Activated CD8-positive, alpha-beta T cell treated with anti-CD3 and anti-CD28 coated beads for 36 hours (primary cell): ENCODE data around the gene PIEZO1. TPM values are rescaled to one million over a fixed set of nuclear protein-coding genes. Genes with fewer than 3 reads are reported as not detected.

ENCODE experiments used
- ATAC-seq: fragments of 200-7000 bp; cut with Tn5 transposase; one replicate; pipeline ENCODE4 v1.10.0; 2021; ENCODE audit warnings: mild to moderate bottlenecking, moderate library complexity
- CTCF ChIA-PET: fragments of 350-600 bp; sonication (Branson Sonifier 250); formaldehyde crosslinking; loops from one replicate; lab custom pipeline; 2021; ENCODE audit warnings: antibody characterized with exemption; lab: Charles Lee
- POLR2A ChIA-PET: fragments of 350-600 bp; sonication (Branson Sonifier 250); formaldehyde crosslinking; loops from one replicate; lab custom pipeline; 2021; ENCODE audit warnings: antibody characterized with exemption; lab: Charles Lee
- DNase-seq: peaks from one replicate; pipeline ENCODE4 v3.0.0-alpha.2; 2020
- H3K27ac Mint-ChIP-seq: one replicate; pipeline ENCODE4 v1.8.0; 2021; ENCODE audit warnings: mild to moderate bottlenecking, mixed read lengths
- H3K27me3 Mint-ChIP-seq: one replicate; pipeline ENCODE4 v1.8.0; 2021; ENCODE audit warnings: mixed read lengths
- H3K36me3 Mint-ChIP-seq: one replicate; pipeline ENCODE4 v1.8.0; 2021; ENCODE audit warnings: low read depth, mixed read lengths
- H3K4me1 Mint-ChIP-seq: one replicate; pipeline ENCODE4 v1.8.0; 2021; ENCODE audit warnings: low read depth, mixed read lengths
- H3K4me3 Mint-ChIP-seq: one replicate; pipeline ENCODE4 v1.8.0; 2021; ENCODE audit warnings: mild to moderate bottlenecking, moderate library complexity, mixed read lengths
- H3K9me3 Mint-ChIP-seq: one replicate; pipeline ENCODE4 v1.8.0; 2021; ENCODE audit warnings: mixed read lengths
- CTCF ChIP-seq: fragments of 200-600 bp; IDR thresholded peaks from one replicate; pipeline ENCODE4 v1.8.0; 2022; ENCODE audit warnings: antibody characterized with exemption, mild to moderate bottlenecking
- intact Hi-C: fragments of 100-400 bp; cut with micrococcal nuclease; formaldehyde crosslinking; loops from one replicate; pipeline ENCODE4 v1.10.0; 2022
- total RNA-seq, 2 experiments: library from RNA; stranded (reverse); gene quantifications; one replicate each; pipeline ENCODE4 v1.2.3, GENCODE V29; 2021

PIEZO1 gene
- total RNA-seq, 2 experiments from 2014 or later, result 87.7 to 91.8 TPM

- intact Hi-C loops, result no loop called here
- Mint-ChIP-seq H3K27ac (no peak overlapping the region), H3K9me3 (no peaks in the 10 kb centered on the region), H3K4me3 (peak overlapping the region; percentile 43), H3K36me3 (peaks cover 23% of the 10 kb centered on the region), H3K27me3 (no peaks in the 10 kb centered on the region), H3K4me1 (peaks cover 14% of the 10 kb centered on the region)
- DNase-seq, result no peak
- ATAC-seq, result no peak
- ChIA-PET CTCF (interaction anchor here (0.9 to 6.1 kb wide), 7 partner anchors 13 to 404 kb away, joined by 3 to 66 read pairs (median 5); partner anchors contain the start of genes GALNS, TRAPPC2L and ZNF778), POLR2A (interaction anchor here (0.7 to 7.3 kb wide), 7 partner anchors 8 to 361 kb away, joined by 3 to 81 read pairs (median 6); partner anchors contain the start of genes CDT1, GALNS, PIEZO1 and TRAPPC2L)
- no peak for TF ChIP-seq CTCF
These were observed 28.5 kb upstream of the PIEZO1 start for GRCh38 chr16:88813269-88814143.

GRCh38 chr16:88812513-88813268, 27.7 kb upstream of the PIEZO1 start:
- ChIA-PET CTCF (interaction anchor here (0.8 to 6.1 kb wide), 11 partner anchors 13 to 405 kb away, joined by 3 to 66 read pairs (median 4); partner anchors contain the start of genes CDH15, GALNS, TRAPPC2L and ZNF778), POLR2A (interaction anchor here (0.6 to 7.3 kb wide), 14 partner anchors 8 to 432 kb away, joined by 3 to 81 read pairs (median 3); partner anchors contain the start of genes CDT1, GALNS, PIEZO1 and TRAPPC2L)
- Mint-ChIP-seq H3K36me3 (peaks cover 31% of the 10 kb centered on the region), H3K27me3 (no peaks in the 10 kb centered on the region), H3K4me3 (peak overlapping the region; percentile 91), H3K27ac (peak overlapping the region; percentile 96), H3K9me3 (no peaks in the 10 kb centered on the region), H3K4me1 (peaks cover 14% of the 10 kb centered on the region)
- intact Hi-C loops, result no loop called here
- ATAC-seq (no peak), DNase-seq (peak; percentile 58)
- TF ChIP-seq CTCF, result peak; percentile 23

DNA sequence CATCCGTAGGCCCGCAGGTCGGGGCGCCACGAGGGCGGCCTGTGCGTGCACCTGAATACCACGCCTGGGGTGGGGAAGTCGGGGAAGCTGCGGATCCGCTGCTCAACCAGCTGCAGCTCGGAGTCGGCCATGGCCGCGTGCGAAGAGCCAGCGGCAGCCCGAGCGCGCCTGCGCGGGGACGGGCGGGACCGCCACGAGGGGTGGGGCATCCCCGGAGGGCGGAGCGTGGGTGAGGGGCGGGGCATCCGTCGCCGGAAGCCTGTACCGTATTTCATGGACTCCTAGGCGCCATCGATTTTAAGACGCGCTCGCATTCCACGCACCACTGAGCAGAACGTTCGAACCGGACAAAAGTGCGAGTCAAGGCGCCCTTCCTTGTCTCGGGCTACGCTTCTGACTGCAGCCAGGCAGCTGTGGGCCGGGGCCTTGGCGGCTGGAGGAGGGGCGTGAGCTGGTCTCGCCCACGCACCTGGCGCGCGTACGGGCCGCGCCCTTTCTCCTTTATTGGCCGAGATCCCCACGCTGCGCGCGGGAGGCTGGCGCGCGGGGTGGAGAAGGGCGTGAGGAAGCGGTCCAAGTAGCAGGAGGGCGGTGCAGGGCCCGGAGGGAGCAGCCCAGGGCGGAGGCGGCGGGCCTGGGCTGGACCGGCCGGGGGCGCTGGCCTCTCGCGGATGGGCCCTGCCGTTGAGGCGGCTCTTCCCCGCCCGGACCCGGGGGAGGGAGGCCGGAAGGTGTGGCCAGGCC, 26.9 kb upstream of the PIEZO1 start, which contains the start of gene APRT:
APRT (minus strand) TSS at position 160 of the 744 bp plus-strand sequence; CDS start at position 131, 29 bp downstream.
- ATAC-seq (peak; percentile 86), DNase-seq (peak; percentile 95)
- Mint-ChIP-seq H3K9me3 (no peaks in the 10 kb centered on the region), H3K36me3 (peaks cover 37% of the 10 kb centered on the region), H3K27ac (peak within 1 kb of the TSS; percentile 98), H3K27me3 (no peaks in the 10 kb centered on the region), H3K4me3 (peak within 1 kb of the TSS; percentile 91), H3K4me1 (peaks cover 14% of the 10 kb centered on the region)
- intact Hi-C loops, result no loop called here
- ChIA-PET CTCF (interaction anchor here (0.8 to 6.1 kb wide), 10 partner anchors 12 to 406 kb away, joined by 3 to 66 read pairs (median 4); partner anchors contain the start of genes CDH15, GALNS, TRAPPC2L and ZNF778), POLR2A (interaction anchor here (0.6 to 7.3 kb wide), 15 partner anchors 8 to 432 kb away, joined by 3 to 81 read pairs (median 3); partner anchors contain the start of genes CDT1, GALNS, PIEZO1 and TRAPPC2L)
- TF ChIP-seq CTCF, result no peak

DNA sequence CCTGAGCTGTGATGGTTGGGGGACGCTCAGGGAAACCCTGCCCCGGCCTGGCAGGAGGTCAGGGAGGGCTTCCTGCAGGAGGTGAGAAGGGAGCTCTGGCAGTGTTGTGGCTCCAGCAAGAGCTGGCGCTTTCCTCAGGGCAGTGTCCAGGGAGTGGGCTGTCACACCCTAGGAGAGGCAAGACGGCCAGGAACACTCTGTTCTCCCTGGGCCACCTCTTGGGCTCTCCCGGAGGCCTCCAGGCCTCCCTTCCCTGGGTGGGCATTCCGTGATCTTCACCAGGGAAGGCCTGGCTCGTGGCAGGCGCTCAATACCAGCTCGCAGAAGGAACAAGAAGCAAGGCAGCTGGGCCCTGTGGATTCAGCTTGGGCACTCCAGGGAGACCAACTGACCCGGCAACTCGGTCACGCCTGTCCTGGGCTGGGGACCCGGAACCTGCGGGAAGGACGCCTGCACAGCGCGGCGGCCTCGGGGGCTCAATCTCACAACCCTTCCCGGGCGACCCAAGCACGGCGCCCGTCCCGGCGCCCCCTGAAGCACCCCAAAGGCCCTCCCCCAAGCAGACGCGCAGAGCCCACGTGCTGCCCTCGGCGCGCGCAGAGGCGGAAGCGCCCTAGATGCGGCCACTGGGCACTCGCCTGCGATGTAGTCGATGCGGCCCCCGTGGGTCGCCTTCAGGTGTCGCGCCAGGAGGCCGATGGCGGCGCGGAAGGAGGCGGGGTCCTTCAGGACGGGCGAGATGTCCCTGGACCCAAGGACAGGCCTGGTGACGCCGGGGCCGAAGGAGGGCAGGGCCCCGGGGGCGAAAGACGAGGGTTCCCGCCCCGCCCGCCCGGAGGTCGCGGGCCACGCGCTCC, 26.1 kb upstream of the PIEZO1 start:
- Mint-ChIP-seq H3K27me3 (no peaks in the 10 kb centered on the region), H3K4me3 (peak overlapping the region; percentile 91), H3K4me1 (peaks cover 14% of the 10 kb centered on the region), H3K9me3 (no peaks in the 10 kb centered on the region), H3K36me3 (peaks cover 43% of the 10 kb centered on the region), H3K27ac (peak overlapping the region; percentile 95)
- DNase-seq (peak; percentile 77), ATAC-seq (peak; percentile 57)
- ChIA-PET POLR2A (interaction anchor here (0.6 to 7.3 kb wide), 17 partner anchors 8 to 433 kb away, joined by 3 to 81 read pairs (median 4); partner anchors contain the start of genes CDH15, CDT1, GALNS and PIEZO1), CTCF (interaction anchor here (0.9 to 6.1 kb wide), 8 partner anchors 11 to 405 kb away, joined by 3 to 66 read pairs (median 6); partner anchors contain the start of genes CDH15, GALNS and TRAPPC2L)
- TF ChIP-seq CTCF, result no peak
- intact Hi-C loops, result no loop called here
